Kidney (tissue), 14 donors: Measurements from ENCODE around the gene CYP24A1. TPM values are rescaled to one million over a fixed set of nuclear protein-coding genes. Genes with fewer than 3 reads are reported as not detected.
A peak's percentile ranks its signal among the peaks of the same experiment; 100 is the strongest.

Experiments used
- DNase-seq, 5 donors: peaks; one replicate each; pipeline ENCODE4 v3.0.0-alpha.2; 2013 to 2020
- FAIRE-seq: peaks from 2 replicates; lab custom pipeline; 2012; peaks lifted over from hg19 to GRCh38; lab: Jason Lieb, UNC
- H3K27ac ChIP-seq, 2 donors: one replicate each; pipeline ENCODE4 v1.7.0; 2013; ENCODE audit warnings: low read depth in 2 of 2, low read length in 2 of 2, inconsistent platforms in 1 of 2
- H3K27me3 ChIP-seq: one replicate; pipeline ENCODE4 v1.7.1; 2013; ENCODE audit warnings: low read length, inconsistent platforms; ENCODE audit not compliant: control insufficient read depth, insufficient read depth
- H3K36me3 ChIP-seq, 3 donors: one replicate each; pipeline versions ENCODE4 v1.7.0 to v1.7.1; 2013; ENCODE audit warnings: low read length in 3 of 3, control low read depth in 1 of 3, inconsistent platforms in 1 of 3; ENCODE audit not compliant: insufficient read depth in 3 of 3, control insufficient read depth in 2 of 3
- H3K4me1 ChIP-seq, 3 donors: one replicate each; pipeline versions ENCODE4 v1.7.0 to v1.7.1; 2013; ENCODE audit warnings: low read length in 3 of 3, inconsistent platforms in 1 of 3, low read depth in 1 of 3; ENCODE audit not compliant: control insufficient read depth in 2 of 3, insufficient read depth in 2 of 3
- H3K4me3 ChIP-seq, 3 donors: one replicate each; pipeline versions ENCODE4 v1.7.0 to v1.8.1; 2013; ENCODE audit warnings: low read length in 3 of 3, control low read depth in 1 of 3, inconsistent platforms in 1 of 3
- H3K9ac ChIP-seq, 3 donors: one replicate each; pipeline versions ENCODE4 v1.7.0 to v1.7.1; 2013; ENCODE audit warnings: low read length in 3 of 3, control low read depth in 1 of 3, inconsistent platforms in 1 of 3
- H3K9me3 ChIP-seq, 3 donors: one replicate each; pipeline versions ENCODE4 v1.7.0 to v1.7.1; 2013; ENCODE audit warnings: low read length in 3 of 3, control low read depth in 1 of 3, inconsistent platforms in 1 of 3; ENCODE audit not compliant: control insufficient read depth in 2 of 3, insufficient read depth in 1 of 3
- intact Hi-C: fragments of 100-400 bp; cut with DNase I; formaldehyde crosslinking; loops from one replicate; pipeline ENCODE4 v1.11.1; 2022
- polyA plus RNA-seq: library from polyadenylated mRNA; stranded (reverse); fragments of 350-450 nt; fragmentation: Illumina TruSeq; extraction: RNeasy Lipid Tissue Mini Kit (QIAGEN cat#74804); gene quantifications from one replicate; pipeline ENCODE4 v1.2.3, GENCODE V29; 2014; ENCODE audit warnings: low read depth, low replicate concordance; ENCODE audit not compliant: insufficient read depth
- total RNA-seq: library from RNA; stranded (reverse); fragmentation: NEBNext Ultra II Directional; extraction: Animal tissue kit (Norgen Biotek cat#: 25700); gene quantifications from one replicate; pipeline ENCODE4 v1.2.1, GENCODE V29; 2021
- TF ChIP-seq, protein P1 (sequence below): IDR thresholded peaks from 3 replicates; pipeline ENCODE4 v1.5.1; 2012; ENCODE audit warnings: mild to moderate bottlenecking, moderate library complexity, borderline replicate concordance; ENCODE audit not compliant: insufficient read depth; ENCODE audit errors: extremely low read depth
- donor health status: control.
- donor health status: control.
- donor health status: control.
- donor health status: control.
- donor health status: control.
- donor health status: DM: yes; HTN: yes; CAD: no.
- donor health status: Normal renal cell carcinoma (clear cell type).

Gene CYP24A1
- total and polyA plus RNA-seq, 2 donors from 2014 or later: 15.4 to 39.0 TPM

DNA sequence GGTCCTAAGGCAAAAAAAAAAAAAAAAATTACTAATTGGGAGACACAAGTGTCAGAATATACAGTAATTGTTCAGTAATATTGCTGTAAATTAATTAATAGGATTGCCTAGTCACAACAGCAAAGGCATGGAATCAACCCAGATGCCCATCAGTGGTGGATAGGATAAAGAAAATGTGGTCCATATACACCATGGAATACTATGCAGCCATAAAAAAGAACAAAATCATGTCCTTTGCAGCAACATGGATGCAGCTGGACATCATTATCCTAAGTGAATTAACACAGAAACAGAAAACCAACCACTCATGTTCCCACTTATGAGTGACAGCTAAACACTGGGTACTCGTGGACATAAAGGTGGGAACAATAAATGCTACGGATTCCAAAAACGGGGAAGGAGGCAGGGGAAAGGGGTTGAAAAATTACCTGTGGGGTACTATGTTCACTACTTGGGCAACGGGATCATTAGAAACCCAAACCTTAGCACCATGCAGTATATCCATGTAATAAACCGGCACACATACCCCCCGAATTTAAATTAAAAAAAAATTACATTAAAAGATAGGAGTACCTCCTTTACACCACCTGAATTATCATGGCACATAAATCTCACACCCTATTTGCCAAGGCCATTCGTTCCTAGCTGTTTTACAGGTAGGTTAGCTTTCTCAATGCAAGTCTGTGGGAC is 33.4 kb upstream of the CYP24A1 start:
- Histone ChIP-seq H3K4me3 (peak overlapping the region; percentile 43 to 93 (median 90)), H3K27me3 (no peaks in the 10 kb centered on the region), H3K4me1 (peaks cover 2 to 9% (median 3%) of the 10 kb centered on the region in 3 donors), H3K9me3 (no peaks in the 10 kb centered on the region), H3K9ac (peak overlapping the region in 2 of 3 donors; percentile 76 to 91), H3K36me3 (no peaks in the 10 kb centered on the region), H3K27ac (peak overlapping the region; percentile 97 to 99)
- intact Hi-C loops: no loop called here
- FAIRE-seq (no peak), DNase-seq (no peak)
- TF ChIP-seq, protein P1, sequence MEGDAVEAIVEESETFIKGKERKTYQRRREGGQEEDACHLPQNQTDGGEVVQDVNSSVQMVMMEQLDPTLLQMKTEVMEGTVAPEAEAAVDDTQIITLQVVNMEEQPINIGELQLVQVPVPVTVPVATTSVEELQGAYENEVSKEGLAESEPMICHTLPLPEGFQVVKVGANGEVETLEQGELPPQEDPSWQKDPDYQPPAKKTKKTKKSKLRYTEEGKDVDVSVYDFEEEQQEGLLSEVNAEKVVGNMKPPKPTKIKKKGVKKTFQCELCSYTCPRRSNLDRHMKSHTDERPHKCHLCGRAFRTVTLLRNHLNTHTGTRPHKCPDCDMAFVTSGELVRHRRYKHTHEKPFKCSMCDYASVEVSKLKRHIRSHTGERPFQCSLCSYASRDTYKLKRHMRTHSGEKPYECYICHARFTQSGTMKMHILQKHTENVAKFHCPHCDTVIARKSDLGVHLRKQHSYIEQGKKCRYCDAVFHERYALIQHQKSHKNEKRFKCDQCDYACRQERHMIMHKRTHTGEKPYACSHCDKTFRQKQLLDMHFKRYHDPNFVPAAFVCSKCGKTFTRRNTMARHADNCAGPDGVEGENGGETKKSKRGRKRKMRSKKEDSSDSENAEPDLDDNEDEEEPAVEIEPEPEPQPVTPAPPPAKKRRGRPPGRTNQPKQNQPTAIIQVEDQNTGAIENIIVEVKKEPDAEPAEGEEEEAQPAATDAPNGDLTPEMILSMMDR: no peak

DNA sequence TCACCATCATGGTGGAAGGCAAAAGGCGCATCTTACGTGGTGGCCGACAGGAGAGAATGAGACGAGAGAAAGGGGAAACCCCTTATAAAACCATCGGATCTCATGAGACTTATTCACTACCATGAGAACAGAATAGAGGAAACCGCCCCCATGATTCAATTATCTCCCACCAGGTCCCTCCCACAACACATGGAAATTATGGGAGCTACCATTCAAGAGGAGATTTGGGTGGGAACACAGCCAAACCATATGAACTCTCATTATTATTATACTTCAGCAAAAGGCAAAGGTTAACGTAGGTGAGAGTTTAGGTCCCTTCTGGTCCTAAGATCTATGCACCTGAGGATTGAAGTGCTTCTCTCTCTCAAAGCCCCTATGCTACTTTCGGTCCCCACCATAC is 31.7 kb upstream of the CYP24A1 start:
- TF ChIP-seq, protein P1: no peak
- DNase-seq (no peak), FAIRE-seq (no peak)
- Histone ChIP-seq H3K9me3 (no peaks in the 10 kb centered on the region), H3K27me3 (no peaks in the 10 kb centered on the region), H3K4me1 (peaks cover 2 to 9% (median 3%) of the 10 kb centered on the region in 3 donors), H3K27ac (no peak overlapping the region), H3K9ac (no peak overlapping the region), H3K36me3 (no peaks in the 10 kb centered on the region), H3K4me3 (no peak overlapping the region)
- intact Hi-C loops: no loop called here

DNA sequence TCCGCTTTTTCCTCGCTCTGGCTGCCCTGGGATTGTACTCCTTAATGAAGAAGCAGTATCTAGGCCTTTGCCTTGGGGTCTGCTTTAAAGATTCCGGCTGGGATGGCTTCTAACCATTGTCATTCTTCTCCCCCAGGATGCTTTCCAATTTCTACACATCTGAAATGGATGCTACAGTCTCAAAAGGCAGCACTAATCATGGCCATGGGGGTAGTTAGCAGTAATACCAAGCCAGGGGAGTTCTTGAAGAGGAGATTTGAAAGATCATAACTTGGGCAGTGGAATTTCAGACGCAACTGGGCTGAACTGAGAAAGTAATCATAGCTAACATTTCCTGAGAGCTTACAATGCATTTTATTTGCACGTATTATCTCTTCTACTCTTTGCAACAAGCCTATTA is 30.7 kb upstream of the CYP24A1 start:
- Histone ChIP-seq H3K9me3 (no peaks in the 10 kb centered on the region), H3K4me3 (no peak overlapping the region), H3K27ac (no peak overlapping the region), H3K4me1 (peaks cover 2 to 6% (median 3%) of the 10 kb centered on the region in 3 donors), H3K36me3 (no peaks in the 10 kb centered on the region), H3K9ac (no peak overlapping the region), H3K27me3 (no peaks in the 10 kb centered on the region)
- FAIRE-seq (no peak), DNase-seq (no peak)
- intact Hi-C loops: loop anchor here (5.0 kb wide), 1 partner anchor 107 kb away; no protein-coding TSS in a partner anchor
- TF ChIP-seq, protein P1: no peak
